Left renal cortex interstitium (tissue), 4 donors: Measurements from ENCODE around the gene CNTNAP2. TPM values are rescaled to one million over a fixed set of nuclear protein-coding genes. Genes with fewer than 3 reads are reported as not detected.

Experiments
- DNase-seq, 4 donors: peaks; one replicate each; pipeline ENCODE4 v3.0.0-alpha.2; 2013; ENCODE audit warnings: low read depth in 4 of 4, low spot score in 2 of 4, missing footprints in 1 of 4
- polyA plus RNA-seq, 4 donors: library from polyadenylated mRNA; unstranded; fragments of 120-200 nt; gene quantifications; one replicate each; pipeline ENCODE4 v1.2.1, GENCODE V29; 2013; ENCODE audit not compliant: insufficient read length in 4 of 4

CNTNAP2 gene
- polyA plus RNA-seq, result 10 to 100 TPM; 22.3 to 27.6 (median 27.1) TPM

- peak; percentile 51 to 74 (median 68) for DNase-seq
These were observed at the start of gene CNTNAP2 for GRCh38 chr7:146116521-146117222. Gene CNTNAP2 (plus strand): TSS chr7:146116801. CDS start chr7:146116877, 76 bp downstream.

- no peak for DNase-seq
These were observed 48.7 kb upstream of the CNTNAP2 start for GRCh38 chr7:146067880-146068279.

GRCh38 chr7:146074195-146074765 lies 42.3 kb upstream of the CNTNAP2 start:
- DNase-seq, result no peak

GRCh38 chr7:146076344-146076743 lies 40.3 kb upstream of the CNTNAP2 start:
- DNase-seq, result no peak

GRCh38 chr7:146084086-146084485 lies 32.5 kb upstream of the CNTNAP2 start:
- no peak for DNase-seq

- peak in 3 of 4 donors; percentile 4 to 21 (median 16) for DNase-seq
These were observed 26.5 kb upstream of the CNTNAP2 start for GRCh38 chr7:146090023-146090645.

GRCh38 chr7:146094356-146094755 lies 22.2 kb upstream of the CNTNAP2 start:
- DNase-seq, result no peak

- no peak for DNase-seq
These were observed 19.6 kb upstream of the CNTNAP2 start for GRCh38 chr7:146096994-146097393.

GRCh38 chr7:146106319-146106718 lies 10.3 kb upstream of the CNTNAP2 start:
- no peak for DNase-seq

GRCh38 chr7:146112755-146113154 lies 3.8 kb upstream of the CNTNAP2 start:
- no peak for DNase-seq

- no peak for DNase-seq
These were observed 1.1 kb upstream of the CNTNAP2 start for GRCh38 chr7:146115548-146115850.

- DNase-seq, result peak; percentile 88 to 95 (median 92)
These were observed 615 bp upstream of the CNTNAP2 start for GRCh38 chr7:146115851-146116520.

GRCh38 chr7:146117576-146117975 lies 975 bp downstream of the CNTNAP2 start:
- no peak for DNase-seq

GRCh38 chr7:146119002-146119401 lies 2.4 kb downstream of the CNTNAP2 start:
- no peak for DNase-seq

GRCh38 chr7:146123715-146124114 lies 7.1 kb downstream of the CNTNAP2 start:
- no peak for DNase-seq

- no peak for DNase-seq
These were observed 10.3 kb downstream of the CNTNAP2 start for GRCh38 chr7:146126767-146127509.

GRCh38 chr7:146129296-146129695 lies 12.7 kb downstream of the CNTNAP2 start:
- DNase-seq, result no peak

- DNase-seq, result no peak
These were observed 13.4 kb downstream of the CNTNAP2 start for GRCh38 chr7:146129997-146130396.

GRCh38 chr7:146131701-146132100 lies 15.1 kb downstream of the CNTNAP2 start:
- no peak for DNase-seq

GRCh38 chr7:146136357-146136875 lies 19.8 kb downstream of the CNTNAP2 start:
- no peak for DNase-seq

GRCh38 chr7:146138926-146139325 lies 22.3 kb downstream of the CNTNAP2 start:
- DNase-seq, result no peak
